Activated naive CD4-positive, alpha-beta T cell (primary cell): Measurements from ENCODE around the gene ARHGAP25.

ENCODE experiments used
- DNase-seq, 4 experiments: peaks; one replicate each; lab custom pipeline; 2025; lab: John Stamatoyannopoulos, UW

Gene ARHGAP25

GRCh38 chr2:68863996-68864395, 129.4 kb downstream of the ARHGAP25 start:
- no peak for DNase-seq

GRCh38 chr2:68865108-68865507, 130.5 kb downstream of the ARHGAP25 start:
- DNase-seq = no peak

- no peak for DNase-seq
Observed at GRCh38 chr2:68870215-68870614, 135.6 kb downstream of the ARHGAP25 start.

GRCh38 chr2:68871159-68871764, 136.7 kb downstream of the ARHGAP25 start, which contains the start of gene BMP10:
Gene BMP10 (minus strand): TSS chr2:68871397. CDS start chr2:68871358, 39 bp downstream.
- no peak for DNase-seq
